Esophagus squamous epithelium (tissue), 5 donors: ENCODE measurements around the gene APAF1. TPM values are rescaled to one million over a fixed set of nuclear protein-coding genes. Genes with fewer than 3 reads are reported as not detected.

Experiments
- DNase-seq: peaks from one replicate; lab custom pipeline; 2025; lab: John Stamatoyannopoulos, UW
- H3K27ac ChIP-seq, 4 donors: fragments of 200-600 bp; sonication (generic); one replicate each; pipeline ENCODE4 v1.5.1; 2016 to 2019; ENCODE audit warnings: mild to moderate bottlenecking in 1 of 4
- H3K27me3 ChIP-seq, 4 donors: fragments of 200-600 bp; sonication (generic); 1 replicate in 3 of 4; 2 replicates in 1 of 4; pipeline versions ENCODE4 v1.5.1 to v1.6.0; 2017 to 2021; ENCODE audit warnings: antibody characterized with exemption in 1 of 4
- H3K36me3 ChIP-seq, 3 donors: fragments of 200-600 bp; sonication (generic); one replicate each; pipeline ENCODE4 v1.5.1; 2016 to 2019
- H3K4me1 ChIP-seq, 3 donors: fragments of 200-600 bp; sonication (generic); one replicate each; pipeline ENCODE4 v1.5.1; 2017 to 2019
- H3K4me3 ChIP-seq, 4 donors: fragments of 200-600 bp; sonication (generic); 1 replicate in 3 of 4; 2 replicates in 1 of 4; pipeline ENCODE4 v1.5.1; 2016 to 2019; ENCODE audit warnings: mild to moderate bottlenecking in 2 of 4, moderate library complexity in 1 of 4
- H3K9me3 ChIP-seq, 3 donors: fragments of 200-600 bp; sonication (generic); one replicate each; pipeline ENCODE4 v1.5.1; 2016 to 2019
- POLR2A ChIP-seq, 4 donors: fragments of 450-650 bp; IDR thresholded peaks; one replicate each; pipeline ENCODE4 v1.6.1; 2017; ENCODE audit warnings: antibody characterized with exemption in 4 of 4, mild to moderate bottlenecking in 4 of 4, moderate library complexity in 3 of 4
- WGBS, 2 donors: methylation state at CpG; one replicate each; pipeline ENCODE4 v1.1.5; 2018; 5-methylcytosine and 5-hydroxymethylcytosine counted together
- intact Hi-C: fragments of 100-400 bp; cut with DNase I; formaldehyde crosslinking; loops from one replicate; pipeline ENCODE4 v1.15.0; 2022
- total RNA-seq, 4 donors: library from RNA; depleted of rRNA; stranded (reverse); fragments of >200 nt; gene quantifications; one replicate each; pipeline ENCODE4 v1.1.0, GENCODE V29; 2016
- TF ChIP-seq, protein P1 (sequence below), 6 experiments: fragments of 450-650 bp in 4 of 6; fragments of 200-600 bp in 2 of 6; sonication (generic) in 2 of 6; IDR thresholded peaks; one replicate each; pipeline ENCODE4 v1.5.1; 2016 to 2019; ENCODE audit warnings: antibody characterized with exemption in 6 of 6, mild to moderate bottlenecking in 4 of 6, moderate library complexity in 4 of 6
- donor health status: DM: yes; HTN: yes; CAD: no.

APAF1 gene
- total RNA-seq, 4 donors from 2014 or later = 4.1 to 11.1 (median 8.9) TPM

DNA sequence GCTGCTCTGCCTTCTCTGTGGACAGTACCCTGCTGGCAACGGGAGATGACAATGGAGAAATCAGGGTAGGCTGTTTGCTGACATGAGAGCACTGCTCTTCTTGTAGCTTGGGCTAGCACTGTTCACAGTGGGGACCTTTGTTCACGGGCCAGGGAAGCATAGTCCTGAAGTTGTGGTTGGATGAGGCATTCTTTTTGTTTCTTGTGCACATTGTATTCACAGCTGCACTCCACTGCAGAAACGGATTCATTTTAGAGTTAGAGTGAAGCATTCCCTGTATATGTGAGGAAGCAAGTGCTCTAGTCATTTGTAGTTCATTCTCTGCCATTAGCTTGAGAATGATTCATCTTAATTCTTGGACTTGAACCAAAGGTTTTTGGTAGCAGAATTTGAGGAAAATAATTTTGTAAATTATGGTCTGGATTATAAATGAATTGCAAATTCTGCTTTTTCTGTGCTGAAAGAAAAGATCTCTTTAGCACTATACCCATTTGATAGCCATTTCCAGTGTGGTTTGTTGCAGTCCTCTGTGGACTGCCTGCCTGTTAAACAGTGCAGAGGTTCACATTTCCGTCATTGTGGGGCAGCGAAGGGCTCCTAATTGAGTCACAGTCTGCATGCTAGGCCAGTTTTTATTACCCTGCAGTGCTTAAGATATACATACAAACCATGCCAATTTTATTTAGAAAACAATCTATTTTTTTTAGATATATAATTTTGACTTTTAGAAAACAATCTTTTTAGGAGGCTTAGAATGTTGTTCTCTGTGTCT is 80.6 kb downstream of the APAF1 start:
- TF ChIP-seq POLR2A (IDR thresholded peaks at IDR 0.05) = no peak
- TF ChIP-seq, protein P1, sequence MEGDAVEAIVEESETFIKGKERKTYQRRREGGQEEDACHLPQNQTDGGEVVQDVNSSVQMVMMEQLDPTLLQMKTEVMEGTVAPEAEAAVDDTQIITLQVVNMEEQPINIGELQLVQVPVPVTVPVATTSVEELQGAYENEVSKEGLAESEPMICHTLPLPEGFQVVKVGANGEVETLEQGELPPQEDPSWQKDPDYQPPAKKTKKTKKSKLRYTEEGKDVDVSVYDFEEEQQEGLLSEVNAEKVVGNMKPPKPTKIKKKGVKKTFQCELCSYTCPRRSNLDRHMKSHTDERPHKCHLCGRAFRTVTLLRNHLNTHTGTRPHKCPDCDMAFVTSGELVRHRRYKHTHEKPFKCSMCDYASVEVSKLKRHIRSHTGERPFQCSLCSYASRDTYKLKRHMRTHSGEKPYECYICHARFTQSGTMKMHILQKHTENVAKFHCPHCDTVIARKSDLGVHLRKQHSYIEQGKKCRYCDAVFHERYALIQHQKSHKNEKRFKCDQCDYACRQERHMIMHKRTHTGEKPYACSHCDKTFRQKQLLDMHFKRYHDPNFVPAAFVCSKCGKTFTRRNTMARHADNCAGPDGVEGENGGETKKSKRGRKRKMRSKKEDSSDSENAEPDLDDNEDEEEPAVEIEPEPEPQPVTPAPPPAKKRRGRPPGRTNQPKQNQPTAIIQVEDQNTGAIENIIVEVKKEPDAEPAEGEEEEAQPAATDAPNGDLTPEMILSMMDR (IDR thresholded peaks at IDR 0.05) = peak in 1 of 6 experiments; percentile 9
- WGBS, 2 donors = 49 to 63% methylated on average over 5 of the region's 5 CpGs
- Histone ChIP-seq H3K4me3 (no peak overlapping the region), H3K27me3 (no peaks in the 10 kb centered on the region), H3K36me3 (peaks cover 0 to 85% (median 15%) of the 10 kb centered on the region in 3 donors), H3K27ac (no peak overlapping the region), H3K4me1 (no peaks in the 10 kb centered on the region), H3K9me3 (no peaks in the 10 kb centered on the region)
- intact Hi-C loops = no loop called here
- DNase-seq = no peak

DNA sequence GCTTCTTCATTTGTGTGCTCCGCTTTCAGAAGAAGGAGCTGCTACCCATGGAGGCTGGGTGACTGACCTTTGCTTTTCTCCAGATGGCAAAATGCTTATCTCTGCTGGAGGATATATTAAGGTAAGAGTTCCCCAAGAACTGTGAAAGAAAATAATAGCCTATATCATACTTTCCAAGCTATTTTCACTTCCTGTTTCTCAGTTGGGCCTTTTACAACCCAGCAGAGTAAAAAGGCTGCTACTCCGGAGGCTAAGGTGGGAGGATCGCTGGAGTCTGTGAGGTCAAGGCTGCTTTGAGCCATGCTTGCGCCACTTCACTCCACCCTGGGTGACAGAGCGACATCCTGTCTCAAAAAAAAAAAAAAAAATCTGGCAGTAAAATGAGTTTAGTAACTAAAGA is 82.1 kb downstream of the APAF1 start:
- H3K4me3 ChIP-seq = no peak overlapping the region
- H3K27me3 ChIP-seq = no peaks in the 10 kb centered on the region
- no peaks in the 10 kb centered on the region for H3K9me3 ChIP-seq
- 86 to 89% methylated on average over 5 of the region's 5 CpGs for WGBS, 2 donors
- TF ChIP-seq, protein P1 (IDR thresholded peaks at IDR 0.05) = no peak
- TF ChIP-seq POLR2A (IDR thresholded peaks at IDR 0.05) = no peak
- no peak overlapping the region for H3K27ac ChIP-seq
- H3K4me1 ChIP-seq = no peaks in the 10 kb centered on the region
- intact Hi-C loops = no loop called here
- peaks cover 0 to 99% (median 15%) of the 10 kb centered on the region in 3 donors for H3K36me3 ChIP-seq
- DNase-seq = no peak

DNA sequence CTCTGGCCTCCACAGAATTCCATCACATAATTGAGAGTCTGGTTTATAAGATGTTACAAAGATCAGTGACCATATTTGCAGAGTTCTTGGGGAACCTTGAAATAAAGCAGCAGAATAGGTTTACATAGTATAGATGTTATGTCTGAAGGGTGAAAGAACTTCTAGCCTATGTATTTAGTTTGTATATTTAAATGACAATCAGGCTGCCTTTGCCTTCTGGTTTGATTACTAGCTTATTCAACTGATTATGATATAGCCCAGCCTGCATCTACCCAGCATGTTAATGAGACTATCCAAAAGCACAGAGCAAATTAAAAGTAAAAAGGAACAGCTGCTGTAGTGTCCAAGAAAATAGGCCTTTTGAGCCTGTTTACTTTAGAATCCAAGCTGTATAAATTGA is 85.3 kb downstream of the APAF1 start:
- H3K4me3 ChIP-seq = no peak overlapping the region
- TF ChIP-seq POLR2A (IDR thresholded peaks at IDR 0.05) = no peak
- TF ChIP-seq, protein P1 (IDR thresholded peaks at IDR 0.05) = no peak
- no peaks in the 10 kb centered on the region for H3K9me3 ChIP-seq
- H3K4me1 ChIP-seq = no peaks in the 10 kb centered on the region
- DNase-seq = no peak
- no peak overlapping the region for H3K27ac ChIP-seq
- peaks cover 0 to 90% (median 12%) of the 10 kb centered on the region in 3 donors for H3K36me3 ChIP-seq
- intact Hi-C loops = no loop called here
- H3K27me3 ChIP-seq = no peaks in the 10 kb centered on the region

DNA sequence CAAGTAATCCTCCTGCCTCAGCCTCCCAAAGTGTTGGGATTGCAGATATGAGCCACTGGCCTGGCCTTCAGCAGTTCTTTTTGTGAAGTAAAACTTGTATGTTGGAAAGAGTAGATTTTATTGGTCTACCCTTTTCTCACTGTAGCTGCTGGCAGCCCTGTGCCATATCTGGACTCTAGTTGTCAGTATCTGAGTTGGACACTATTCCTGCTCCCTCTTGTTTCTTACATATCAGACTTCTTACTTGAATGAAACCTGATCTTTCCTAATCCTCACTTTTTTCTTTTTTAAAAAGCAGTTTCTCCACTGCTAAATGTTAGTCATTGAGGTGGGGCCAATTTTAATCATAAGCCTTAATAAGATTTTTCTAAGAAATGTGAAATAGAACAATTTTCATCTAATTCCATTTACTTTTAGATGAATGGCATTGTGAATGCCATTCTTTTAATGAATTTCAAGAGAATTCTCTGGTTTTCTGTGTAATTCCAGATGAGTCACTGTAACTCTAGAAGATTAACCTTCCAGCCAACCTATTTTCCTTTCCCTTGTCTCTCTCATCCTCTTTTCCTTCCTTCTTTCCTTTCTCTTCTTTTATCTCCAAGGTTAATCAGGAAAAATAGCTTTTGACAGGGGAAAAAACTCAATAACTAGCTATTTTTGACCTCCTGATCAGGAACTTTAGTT is 88.7 kb downstream of the APAF1 start:
- Histone ChIP-seq H3K36me3 (peaks cover 0 to 67% (median 0%) of the 10 kb centered on the region in 3 donors), H3K27ac (no peak overlapping the region), H3K27me3 (no peaks in the 10 kb centered on the region), H3K4me3 (no peak overlapping the region), H3K4me1 (peaks cover 0 to 8% (median 0%) of the 10 kb centered on the region in 3 donors), H3K9me3 (no peaks in the 10 kb centered on the region)
- intact Hi-C loops = no loop called here
- TF ChIP-seq, protein P1 (IDR thresholded peaks at IDR 0.05) = no peak
- TF ChIP-seq POLR2A (IDR thresholded peaks at IDR 0.05) = no peak
- no peak for DNase-seq

DNA sequence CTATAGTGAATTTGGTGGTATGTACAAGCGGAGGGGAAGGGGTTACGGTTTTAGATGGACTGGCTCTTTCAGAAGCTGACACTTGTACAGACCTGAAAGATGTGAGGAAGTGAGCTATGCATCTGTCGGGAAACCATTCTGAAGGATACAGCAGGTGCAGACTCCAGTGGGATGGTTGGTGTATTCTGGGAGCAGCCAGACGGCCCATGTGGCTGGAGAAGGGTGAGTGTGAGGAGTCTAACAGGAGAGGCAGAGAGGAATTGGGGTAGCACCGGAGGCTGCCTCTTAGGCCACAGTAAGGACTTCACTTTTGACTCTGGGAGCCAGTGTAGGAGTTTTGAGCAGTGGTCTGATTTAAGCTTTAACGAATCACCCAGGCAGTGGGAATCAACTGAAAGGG is 90.7 kb downstream of the APAF1 start:
- no peaks in the 10 kb centered on the region for H3K9me3 ChIP-seq
- TF ChIP-seq, protein P1 (IDR thresholded peaks at IDR 0.05) = no peak
- TF ChIP-seq POLR2A (IDR thresholded peaks at IDR 0.05) = no peak
- H3K4me3 ChIP-seq = no peak overlapping the region
- peaks cover 0 to 47% (median 0%) of the 10 kb centered on the region in 3 donors for H3K36me3 ChIP-seq
- H3K27ac ChIP-seq = no peak overlapping the region
- no peaks in the 10 kb centered on the region for H3K27me3 ChIP-seq
- intact Hi-C loops = no loop called here
- peaks cover 0 to 8% (median 0%) of the 10 kb centered on the region in 3 donors for H3K4me1 ChIP-seq
- no peak for DNase-seq
- 87 to 92% methylated on average over 6 of the region's 6 CpGs for WGBS, 2 donors
